H1 (cell line): ENCODE measurements around the gene MRPS12. TPM values are rescaled to one million over a fixed set of nuclear protein-coding genes. Genes with fewer than 3 reads are reported as not detected.

Experiments
- CHD7 ChIP-seq: fragments of 300-600 bp; sonication (generic); IDR thresholded peaks from 2 replicates; pipeline ENCODE4 v1.7.1; 2012; ENCODE audit warnings: low read length, moderate library complexity, mild to moderate bottlenecking, inconsistent platforms; ENCODE audit not compliant: insufficient replicate concordance
- EP300 ChIP-seq, 2 experiments: IDR thresholded peaks; 1 replicate in 1 of 2; 2 replicates in 1 of 2; pipeline ENCODE4 v1.6.1; 2011 to 2012; ENCODE audit warnings: low read depth in 2 of 2, low read length in 2 of 2, mild to moderate bottlenecking in 2 of 2, borderline replicate concordance in 1 of 2, inconsistent platforms in 1 of 2, moderate library complexity in 1 of 2
- EZH2 ChIP-seq: fragments of 200-600 bp; sonication (generic); IDR thresholded peaks from 2 replicates; pipeline ENCODE4 v1.7.1; 2012; ENCODE audit warnings: low read depth, mild to moderate bottlenecking, moderate library complexity, low read length, inconsistent platforms; ENCODE audit not compliant: severe bottlenecking
- JUN ChIP-seq: IDR thresholded peaks from 2 replicates; pipeline ENCODE4 v1.6.1; 2011; ENCODE audit warnings: low read depth, mild to moderate bottlenecking, improper control_type of control experiment, low read length
- KDM5A ChIP-seq: fragments of 200-600 bp; IDR thresholded peaks from 2 replicates; pipeline ENCODE4 v1.7.1; 2012; ENCODE audit warnings: mild to moderate bottlenecking, low read length, inconsistent platforms, mixed read lengths
- SP1 ChIP-seq: IDR thresholded peaks from 2 replicates; pipeline ENCODE4 v1.6.1; 2011; ENCODE audit warnings: low read depth, low read length
- SUZ12 ChIP-seq: fragments of 200-600 bp; sonication (generic); IDR thresholded peaks from 2 replicates; pipeline ENCODE4 v1.6.1; 2012; ENCODE audit warnings: mild to moderate bottlenecking, inconsistent platforms, low read length, moderate library complexity, mixed read lengths
- TBP ChIP-seq: IDR thresholded peaks from 2 replicates; pipeline ENCODE4 v1.6.1; 2011; ENCODE audit warnings: low read depth, low read length, improper control_type of control experiment
- polyA plus RNA-seq, 7 experiments: library from polyadenylated mRNA; depleted of rRNA in 3 of 7; stranded (reverse) in 5 of 7; unstranded in 2 of 7; fragments of >200 nt in 5 of 7; fragments of 200-250 nt in 2 of 7; gene quantifications; 1 replicate in 5 of 7; 2 replicates in 1 of 7; 4 replicates in 1 of 7; pipeline versions ENCODE4 v1.2.1 to v1.2.3, GENCODE V29; 2011 to 2013; ENCODE audit warnings: missing spikeins in 2 of 7, mixed read lengths in 2 of 7
- total RNA-seq: library from RNA; stranded (reverse); fragmentation: NEBNext Ultra II Directional; extraction: Animal tissue kit (Norgen Biotek cat#: 25700); gene quantifications from 2 replicates; pipeline ENCODE4 v1.2.1, GENCODE V29; 2021
- TF ChIP-seq, protein P1 (sequence below), 3 experiments: IDR thresholded peaks; 1 replicate in 2 of 3; 2 replicates in 1 of 3; pipeline versions ENCODE4 v1.5.1 to v1.6.1; 2011; ENCODE audit warnings: low read length in 3 of 3, mild to moderate bottlenecking in 3 of 3, inconsistent platforms in 2 of 3, low read depth in 1 of 3, moderate library complexity in 1 of 3; ENCODE audit not compliant: insufficient read depth in 1 of 3; ENCODE audit errors: control extremely low read depth in 1 of 3

MRPS12 gene
- total and polyA plus RNA-seq, 2 of the 8 experiments (the other 6 are each of a cell fraction or from before 2014, with no cell fraction given), result 79.0 to 175 TPM

- TF ChIP-seq CHD7 (no peak), KDM5A (no peak), SUZ12 (no peak), TBP (no peak), SP1 (no peak), EP300 (IDR thresholded peaks at IDR 0.05; ENCODE audit: borderline replicate concordance in 1 of 2, low read depth in 2 of 2, low read length in 2 of 2) (no peak), EZH2 (no peak), JUN (no peak)
- TF ChIP-seq, protein P1, sequence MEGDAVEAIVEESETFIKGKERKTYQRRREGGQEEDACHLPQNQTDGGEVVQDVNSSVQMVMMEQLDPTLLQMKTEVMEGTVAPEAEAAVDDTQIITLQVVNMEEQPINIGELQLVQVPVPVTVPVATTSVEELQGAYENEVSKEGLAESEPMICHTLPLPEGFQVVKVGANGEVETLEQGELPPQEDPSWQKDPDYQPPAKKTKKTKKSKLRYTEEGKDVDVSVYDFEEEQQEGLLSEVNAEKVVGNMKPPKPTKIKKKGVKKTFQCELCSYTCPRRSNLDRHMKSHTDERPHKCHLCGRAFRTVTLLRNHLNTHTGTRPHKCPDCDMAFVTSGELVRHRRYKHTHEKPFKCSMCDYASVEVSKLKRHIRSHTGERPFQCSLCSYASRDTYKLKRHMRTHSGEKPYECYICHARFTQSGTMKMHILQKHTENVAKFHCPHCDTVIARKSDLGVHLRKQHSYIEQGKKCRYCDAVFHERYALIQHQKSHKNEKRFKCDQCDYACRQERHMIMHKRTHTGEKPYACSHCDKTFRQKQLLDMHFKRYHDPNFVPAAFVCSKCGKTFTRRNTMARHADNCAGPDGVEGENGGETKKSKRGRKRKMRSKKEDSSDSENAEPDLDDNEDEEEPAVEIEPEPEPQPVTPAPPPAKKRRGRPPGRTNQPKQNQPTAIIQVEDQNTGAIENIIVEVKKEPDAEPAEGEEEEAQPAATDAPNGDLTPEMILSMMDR (IDR thresholded peaks at IDR 0.05; ENCODE audit: control extremely low read depth in 1 of 3, insufficient read depth in 1 of 3, low read depth in 1 of 3, low read length in 3 of 3), result no peak
These were observed 713 bp downstream of the MRPS12 start (continued) for GRCh38 chr19:38931521-38931793.
